HEK293 (cell line): ENCODE results near the gene METTL6.
"Not testable (repeated sequence)": the region's sequence is repeated elsewhere in the genome, so short reads cannot be mapped to it uniquely, and the experiment has no call there.

Source experiments
- ATF2 ChIP-seq: fragments of 450-650 bp; formaldehyde crosslinking; IDR thresholded peaks from 2 replicates; pipeline ENCODE4 v1.5.1; 2016; ENCODE audit warnings: missing biosample characterization, missing genetic modification characterization, low read depth
- CTCF ChIP-seq: fragments of 450-650 bp; formaldehyde crosslinking; IDR thresholded peaks from 2 replicates; pipeline ENCODE4 v1.5.1; 2016; ENCODE audit warnings: missing biosample characterization, missing genetic modification characterization
- KLF9 ChIP-seq: fragments of 450-650 bp; formaldehyde crosslinking; IDR thresholded peaks from 2 replicates; pipeline ENCODE4 v1.5.1; 2016; ENCODE audit warnings: missing biosample characterization, missing genetic modification characterization, low read depth
- TCF7L2 ChIP-seq: IDR thresholded peaks from 2 replicates; pipeline ENCODE4 v1.6.1; 2011; ENCODE audit warnings: low read depth, mild to moderate bottlenecking, inconsistent platforms, low read length, moderate library complexity, borderline replicate concordance
- TRIM28 ChIP-seq: IDR thresholded peaks from 2 replicates; pipeline ENCODE4 v1.6.1; 2011; ENCODE audit warnings: low read length, control low read depth, borderline replicate concordance
- YY1 ChIP-seq: fragments of 450-650 bp; formaldehyde crosslinking; IDR thresholded peaks from 2 replicates; pipeline ENCODE4 v1.5.1; 2018; ENCODE audit warnings: missing biosample characterization, missing genetic modification characterization
- ZFP3 ChIP-seq: fragments of 450-650 bp; formaldehyde crosslinking; IDR thresholded peaks from 2 replicates; pipeline ENCODE4 v1.5.1; 2016; ENCODE audit warnings: low read depth, missing biosample characterization, missing genetic modification characterization
- ZNF114 ChIP-seq: fragments of 450-650 bp; formaldehyde crosslinking; IDR thresholded peaks from 2 replicates; pipeline ENCODE4 v1.5.0; 2017; ENCODE audit warnings: missing biosample characterization, missing genetic modification characterization
- ZNF530 ChIP-seq: fragments of 450-650 bp; formaldehyde crosslinking; IDR thresholded peaks from 2 replicates; pipeline ENCODE4 v1.5.1; 2016; ENCODE audit warnings: low read depth, missing biosample characterization, missing genetic modification characterization
- ZNF561 ChIP-seq: fragments of 450-650 bp; IDR thresholded peaks from 2 replicates; pipeline ENCODE4 v1.5.1; 2018; ENCODE audit warnings: missing biosample characterization, missing genetic modification characterization, borderline replicate concordance
- ZNF621 ChIP-seq: fragments of 450-650 bp; formaldehyde crosslinking; IDR thresholded peaks from 2 replicates; pipeline ENCODE4 v1.5.1; 2017; ENCODE audit warnings: missing biosample characterization, missing genetic modification characterization
- ZNF660 ChIP-seq: fragments of 450-650 bp; IDR thresholded peaks from 2 replicates; pipeline ENCODE4 v1.5.1; 2018; ENCODE audit warnings: missing biosample characterization, mild to moderate bottlenecking, missing genetic modification characterization
- ZNF704 ChIP-seq: fragments of 450-650 bp; formaldehyde crosslinking; IDR thresholded peaks from 2 replicates; pipeline ENCODE4 v1.5.1; 2016; ENCODE audit warnings: missing biosample characterization, missing genetic modification characterization
- ZXDB ChIP-seq: fragments of 450-650 bp; formaldehyde crosslinking; IDR thresholded peaks from 2 replicates; pipeline ENCODE4 v1.5.1; 2016; ENCODE audit warnings: missing biosample characterization, missing genetic modification characterization

GRCh38 chr3:15456915-15457314 is 29.6 kb upstream of the METTL6 start:
- not testable (repeated sequence) for TF ChIP-seq ZFP3 (tag by site-specific recombination); CTCF (tag by site-specific recombination); ZNF561 (tag by site-specific recombination); TCF7L2; ATF2; ZXDB; ZNF114 (tag by site-specific recombination); TRIM28; KLF9 (tag by site-specific recombination); ZNF621; ZNF704; ZNF530 (tag by site-specific recombination); ZNF660 (tag by site-specific recombination); YY1 (tag by site-specific recombination)
